CD4-positive, alpha-beta T cell (primary cell): ENCODE results near the gene TCP11. TPM values are rescaled to one million over a fixed set of nuclear protein-coding genes. Genes with fewer than 3 reads are reported as not detected.
"Not testable (repeated sequence)": the region's sequence is repeated elsewhere in the genome, so short reads cannot be mapped to it uniquely, and the experiment has no call there.

Experiments used
- ATAC-seq: fragments of 200-7000 bp; cut with Tn5 transposase; one replicate; pipeline ENCODE4 v1.10.0; 2022; ENCODE audit warnings: mild to moderate bottlenecking; ENCODE audit not compliant: poor library complexity
- CTCF ChIA-PET: fragments of 350-600 bp; sonication (Branson Sonifier 250); formaldehyde crosslinking; loops from one replicate; lab custom pipeline; 2021; ENCODE audit warnings: antibody characterized with exemption, inconsistent platforms; lab: Charles Lee
- POLR2A ChIA-PET: fragments of 350-600 bp; sonication (Branson Sonifier 250); formaldehyde crosslinking; loops from one replicate; lab custom pipeline; 2021; ENCODE audit warnings: antibody characterized with exemption, inconsistent platforms; lab: Charles Lee
- DNase-seq, 14 experiments: peaks; one replicate each; pipeline ENCODE4 v3.0.0-alpha.2; 2013 to 2020; ENCODE audit warnings: mixed read lengths in 2 of 14
- H3K27ac ChIP-seq, 2 donors: one replicate each; pipeline versions ENCODE4 v1.5.1 to v1.7.0; 2013; ENCODE audit warnings: low read length in 2 of 2, low read depth in 1 of 2, mild to moderate bottlenecking in 1 of 2
- H3K27me3 ChIP-seq, 2 experiments: 1 replicate in 1 of 2; 2 replicates in 1 of 2; pipeline versions ENCODE4 v1.6.1 to v1.7.0; 2013; ENCODE audit warnings: low read length in 2 of 2, control low read depth in 1 of 2, mild to moderate bottlenecking in 1 of 2, moderate library complexity in 1 of 2; ENCODE audit not compliant: insufficient read depth in 2 of 2, control insufficient read depth in 1 of 2
- H3K36me3 ChIP-seq: one replicate; pipeline ENCODE4 v1.6.1; 2013; ENCODE audit warnings: low read length, control low read depth; ENCODE audit not compliant: insufficient read depth
- H3K4me1 ChIP-seq: one replicate; pipeline ENCODE4 v1.6.1; 2013; ENCODE audit warnings: low read length, control low read depth; ENCODE audit not compliant: insufficient read depth
- H3K4me3 ChIP-seq: one replicate; pipeline ENCODE4 v1.5.1; 2013; ENCODE audit warnings: mild to moderate bottlenecking, low read length, moderate library complexity
- H3K9me3 ChIP-seq, 2 experiments: 1 replicate in 1 of 2; 2 replicates in 1 of 2; pipeline versions ENCODE4 v1.6.1 to v1.7.0; 2013; ENCODE audit warnings: low read length in 2 of 2, mild to moderate bottlenecking in 2 of 2, control low read depth in 1 of 2, moderate library complexity in 1 of 2; ENCODE audit not compliant: control insufficient read depth in 1 of 2, insufficient read depth in 1 of 2
- H3K27ac Mint-ChIP-seq: one replicate; pipeline ENCODE4 v1.8.0; 2020; ENCODE audit warnings: mixed read lengths
- H3K27me3 Mint-ChIP-seq: one replicate; pipeline ENCODE4 v1.8.0; 2021; ENCODE audit warnings: mixed read lengths
- H3K36me3 Mint-ChIP-seq: one replicate; pipeline ENCODE4 v1.8.0; 2021; ENCODE audit warnings: low read depth, mixed read lengths
- H3K4me1 Mint-ChIP-seq: one replicate; pipeline ENCODE4 v1.8.0; 2021; ENCODE audit warnings: low read depth, mixed read lengths
- H3K4me3 Mint-ChIP-seq: one replicate; pipeline ENCODE4 v1.8.0; 2020; ENCODE audit warnings: mild to moderate bottlenecking, mixed read lengths
- H3K9me3 Mint-ChIP-seq: one replicate; pipeline ENCODE4 v1.8.0; 2020; ENCODE audit warnings: mixed read lengths
- intact Hi-C, 2 experiments: fragments of 100-400 bp; cut with DNase I in 1 of 2; cut with micrococcal nuclease in 1 of 2; formaldehyde crosslinking; loops; one replicate each; pipeline versions ENCODE4 v1.15.1 to v1.9.0; 2023 to 2025; cut with DNase I, micrococcal nuclease
- total RNA-seq, 174 experiments: library from RNA in 2 of 174; stranded (reverse) in 2 of 174; gene quantifications; one replicate each; pipeline ENCODE4 v1.2.3 and lab custom pipeline; 2021 to 2026
- TF ChIP-seq, protein P1 (sequence below): fragments of 200-600 bp; IDR thresholded peaks from one replicate; pipeline ENCODE4 v1.8.0; 2022; ENCODE audit warnings: antibody characterized with exemption, mild to moderate bottlenecking

Gene TCP11
- total RNA-seq, 2 experiments from 2014 or later, result not detected

DNA sequence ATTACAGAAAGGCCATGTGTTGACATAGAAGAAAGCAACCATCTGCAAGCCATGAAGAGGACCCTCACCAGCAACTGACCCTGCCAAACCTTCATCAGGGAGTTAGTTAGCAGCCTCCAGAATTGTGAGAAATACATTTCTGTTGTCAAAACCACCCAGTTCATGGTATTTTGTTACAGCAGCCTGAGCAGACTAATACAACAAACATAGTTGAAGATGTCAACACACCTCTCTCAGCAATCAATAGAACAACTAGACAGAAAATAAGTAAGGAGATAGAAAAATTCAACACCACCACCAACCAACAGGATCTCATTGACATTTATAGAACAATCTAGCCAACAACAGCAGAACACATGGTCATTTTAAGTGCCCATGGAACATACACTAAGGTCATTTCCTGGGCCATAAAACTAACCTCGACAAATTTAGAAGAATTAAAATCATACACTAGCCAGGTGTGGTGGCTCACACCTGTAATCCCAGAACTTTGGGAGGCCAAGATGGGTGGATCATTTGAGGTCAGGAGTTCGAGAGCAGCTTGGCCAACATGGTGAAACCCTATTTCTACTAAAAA, 32.7 kb downstream of the TCP11 start:
- POLR2A ChIA-PET, result no interaction called here
- ATAC-seq, result no peak

DNA sequence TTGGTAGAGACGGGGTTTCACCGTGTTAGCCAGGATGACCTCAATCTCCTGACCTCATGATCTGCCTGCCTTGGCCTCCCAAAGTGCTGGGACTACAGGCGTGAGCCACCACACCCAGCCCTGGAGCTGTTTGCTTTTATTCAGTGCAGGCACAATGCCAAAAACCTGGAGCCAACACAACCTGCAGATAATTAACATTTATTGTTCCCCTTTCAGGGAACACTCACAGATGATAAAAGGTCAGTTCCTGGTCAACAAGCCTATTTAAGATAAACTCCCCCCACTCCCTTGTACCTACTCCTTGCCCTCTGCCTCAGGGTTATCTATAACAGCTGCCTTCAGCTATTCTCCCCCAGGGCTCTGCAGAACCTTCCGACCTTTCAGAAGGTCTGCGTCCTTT, 33.4 kb downstream of the TCP11 start:
- H3K4me3 Mint-ChIP-seq, result not testable (repeated sequence)

More for the DNA sequence above, 32.7 kb downstream of the TCP11 start:
- Histone ChIP-seq H3K36me3 (no peaks in the 10 kb centered on the region), H3K4me1 (no peaks in the 10 kb centered on the region), H3K4me3 (no peak overlapping the region), H3K27me3 (no peaks in the 10 kb centered on the region), H3K27ac (no peak overlapping the region), H3K9me3 (no peaks in the 10 kb centered on the region)
- no peak overlapping the region for H3K27ac Mint-ChIP-seq
- no peaks in the 10 kb centered on the region for H3K4me1 Mint-ChIP-seq
- no peaks in the 10 kb centered on the region for H3K36me3 Mint-ChIP-seq
- TF ChIP-seq, protein P1, sequence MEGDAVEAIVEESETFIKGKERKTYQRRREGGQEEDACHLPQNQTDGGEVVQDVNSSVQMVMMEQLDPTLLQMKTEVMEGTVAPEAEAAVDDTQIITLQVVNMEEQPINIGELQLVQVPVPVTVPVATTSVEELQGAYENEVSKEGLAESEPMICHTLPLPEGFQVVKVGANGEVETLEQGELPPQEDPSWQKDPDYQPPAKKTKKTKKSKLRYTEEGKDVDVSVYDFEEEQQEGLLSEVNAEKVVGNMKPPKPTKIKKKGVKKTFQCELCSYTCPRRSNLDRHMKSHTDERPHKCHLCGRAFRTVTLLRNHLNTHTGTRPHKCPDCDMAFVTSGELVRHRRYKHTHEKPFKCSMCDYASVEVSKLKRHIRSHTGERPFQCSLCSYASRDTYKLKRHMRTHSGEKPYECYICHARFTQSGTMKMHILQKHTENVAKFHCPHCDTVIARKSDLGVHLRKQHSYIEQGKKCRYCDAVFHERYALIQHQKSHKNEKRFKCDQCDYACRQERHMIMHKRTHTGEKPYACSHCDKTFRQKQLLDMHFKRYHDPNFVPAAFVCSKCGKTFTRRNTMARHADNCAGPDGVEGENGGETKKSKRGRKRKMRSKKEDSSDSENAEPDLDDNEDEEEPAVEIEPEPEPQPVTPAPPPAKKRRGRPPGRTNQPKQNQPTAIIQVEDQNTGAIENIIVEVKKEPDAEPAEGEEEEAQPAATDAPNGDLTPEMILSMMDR, result no peak
- no peak for DNase-seq
- intact Hi-C loops, result no loop called here
- CTCF ChIA-PET, result interaction anchor here (0.6 kb wide), 1 partner anchor 40 kb away, joined by 5 read pairs; no protein-coding TSS in a partner anchor
- peaks cover 6% of the 10 kb centered on the region for H3K9me3 Mint-ChIP-seq
- H3K4me3 Mint-ChIP-seq, result no peak overlapping the region
- H3K27me3 Mint-ChIP-seq, result peaks cover 7% of the 10 kb centered on the region

DNA sequence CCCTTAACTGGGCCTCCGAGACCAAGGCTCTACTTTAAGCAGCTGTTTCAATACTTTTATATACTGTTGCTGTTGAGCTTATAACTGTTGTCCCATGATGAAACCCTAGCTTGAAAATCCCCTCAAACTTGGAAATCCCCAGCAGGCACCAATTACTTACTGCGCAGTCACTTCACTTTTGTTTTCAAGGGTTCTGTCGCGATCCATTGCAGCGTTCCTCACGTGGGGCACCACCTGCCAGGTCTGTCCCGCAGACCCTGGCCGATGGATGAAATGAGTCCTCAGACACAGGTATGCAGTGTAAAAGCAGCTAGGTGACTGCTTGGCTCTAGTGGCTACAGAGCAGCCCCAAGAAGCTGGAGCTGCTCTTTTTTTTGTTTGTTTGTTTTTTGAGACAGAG, 33.9 kb downstream of the TCP11 start:
- H3K36me3 ChIP-seq, H3K4me3 Mint-ChIP-seq, H3K4me1 ChIP-seq, intact Hi-C loops, H3K36me3 Mint-ChIP-seq, CTCF ChIA-PET, POLR2A ChIA-PET, H3K4me3 ChIP-seq, H3K27me3 ChIP-seq, H3K27ac ChIP-seq, H3K27ac Mint-ChIP-seq, H3K27me3 Mint-ChIP-seq, H3K4me1 Mint-ChIP-seq, DNase-seq, H3K9me3 Mint-ChIP-seq, H3K9me3 ChIP-seq, ATAC-seq: not testable (repeated sequence)

More for the DNA sequence above, 33.4 kb downstream of the TCP11 start:
- DNase-seq, H3K36me3 ChIP-seq, POLR2A ChIA-PET, CTCF ChIA-PET, H3K27ac ChIP-seq, H3K9me3 ChIP-seq, H3K4me1 Mint-ChIP-seq, H3K27ac Mint-ChIP-seq, H3K9me3 Mint-ChIP-seq, intact Hi-C loops, ATAC-seq, H3K4me1 ChIP-seq, H3K27me3 Mint-ChIP-seq, H3K4me3 ChIP-seq, H3K36me3 Mint-ChIP-seq, H3K27me3 ChIP-seq: not testable (repeated sequence)

DNA sequence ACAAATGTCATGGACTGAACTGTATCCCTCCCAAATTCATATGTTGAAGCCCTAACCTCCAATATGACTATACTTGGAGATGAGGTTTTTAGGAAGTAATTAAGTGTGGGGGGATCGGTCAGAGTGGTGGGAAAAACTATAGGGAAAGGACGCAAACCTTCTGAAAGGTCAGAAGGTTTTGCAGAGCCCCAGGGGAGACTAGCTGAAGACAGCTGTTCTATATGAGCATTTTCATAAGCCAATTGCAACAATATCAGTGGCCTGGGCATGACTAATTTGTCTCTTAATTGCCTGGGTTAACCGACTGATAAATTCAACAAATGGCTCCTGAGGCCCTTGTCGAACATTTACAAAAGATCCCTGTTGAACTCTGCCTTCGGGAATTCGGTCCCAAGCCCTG, 35.1 kb downstream of the TCP11 start:
- H3K4me3 Mint-ChIP-seq, H3K9me3 Mint-ChIP-seq, H3K27me3 Mint-ChIP-seq, H3K27ac ChIP-seq, H3K27me3 ChIP-seq, H3K4me3 ChIP-seq, ATAC-seq, CTCF ChIA-PET, H3K4me1 Mint-ChIP-seq, intact Hi-C loops, H3K4me1 ChIP-seq, H3K9me3 ChIP-seq, H3K36me3 ChIP-seq, DNase-seq, H3K36me3 Mint-ChIP-seq, POLR2A ChIA-PET, H3K27ac Mint-ChIP-seq: not testable (repeated sequence)
